ENCODE data around the gene STEAP1B.
A peak's percentile ranks its signal among the peaks of the same experiment; 100 is the strongest.
"Not testable (repeated sequence)": the region's sequence is repeated elsewhere in the genome, so short reads cannot be mapped to it uniquely, and the experiment has no call there.

The STEAP1B gene

DNA sequence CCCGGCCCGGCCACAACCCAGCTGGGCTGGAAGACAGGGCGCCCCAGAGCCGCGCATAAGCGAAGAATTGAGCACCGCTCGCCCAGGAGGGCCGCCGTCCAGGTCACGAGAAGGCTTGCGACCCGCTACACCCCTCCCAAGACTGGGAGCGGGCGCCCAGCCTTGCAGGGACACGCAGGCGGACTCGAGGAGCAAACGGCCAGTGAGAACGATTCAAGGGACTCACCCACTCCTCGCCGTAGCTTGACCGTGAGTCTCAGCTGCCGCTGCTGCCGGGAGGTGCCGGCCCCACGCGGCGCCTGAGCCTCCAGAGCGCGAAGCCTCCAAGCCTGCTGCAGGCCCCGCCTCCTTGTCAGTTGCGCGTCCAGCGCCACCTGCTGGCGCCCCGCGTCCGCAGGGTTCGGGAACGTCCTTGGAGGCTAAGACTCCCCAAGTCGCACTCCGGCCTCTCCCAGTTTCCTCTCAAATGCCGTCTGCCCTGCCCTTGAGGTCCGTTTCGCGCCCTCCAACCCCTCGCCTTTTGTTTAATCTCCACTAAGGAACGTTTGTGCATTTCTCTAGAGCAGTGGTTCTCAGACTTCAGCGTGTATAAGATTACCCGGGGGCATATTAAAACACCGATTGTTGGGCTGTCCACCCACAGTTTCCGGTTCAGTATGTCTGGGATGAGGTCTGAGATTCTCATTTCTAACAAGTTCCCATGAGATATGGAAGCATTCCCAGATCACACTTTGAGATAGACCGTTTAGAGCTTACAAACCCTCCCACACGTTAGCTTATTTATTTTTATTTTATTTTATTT is at the start of gene STEAP1B:
Gene STEAP1B (minus strand): TSS at position 301 of the 802 bp plus-strand sequence. CDS start 5,333 bp downstream, outside the sequence.
- peak; percentile 55 for DNase-seq

DNA sequence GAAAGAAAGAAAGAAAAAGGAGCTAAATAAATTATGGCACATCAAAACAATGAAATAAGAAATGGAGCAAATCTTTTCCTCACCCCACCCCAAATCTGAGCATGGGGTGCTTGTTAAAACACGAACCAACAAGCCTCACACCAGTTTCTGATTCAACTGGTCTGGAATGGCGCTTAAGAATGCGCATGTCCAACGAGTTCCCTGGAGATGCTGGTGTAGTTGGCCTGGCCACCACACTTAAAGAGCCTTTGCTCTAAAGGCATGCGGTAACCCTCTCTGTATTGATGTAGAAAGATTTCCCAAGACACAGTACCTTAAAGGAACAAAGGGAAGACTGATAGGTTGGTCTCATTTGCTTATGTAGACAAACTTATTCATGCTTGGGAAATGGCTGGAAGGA is 49.1 kb upstream of the STEAP1B start:
- no peak for DNase-seq

DNA sequence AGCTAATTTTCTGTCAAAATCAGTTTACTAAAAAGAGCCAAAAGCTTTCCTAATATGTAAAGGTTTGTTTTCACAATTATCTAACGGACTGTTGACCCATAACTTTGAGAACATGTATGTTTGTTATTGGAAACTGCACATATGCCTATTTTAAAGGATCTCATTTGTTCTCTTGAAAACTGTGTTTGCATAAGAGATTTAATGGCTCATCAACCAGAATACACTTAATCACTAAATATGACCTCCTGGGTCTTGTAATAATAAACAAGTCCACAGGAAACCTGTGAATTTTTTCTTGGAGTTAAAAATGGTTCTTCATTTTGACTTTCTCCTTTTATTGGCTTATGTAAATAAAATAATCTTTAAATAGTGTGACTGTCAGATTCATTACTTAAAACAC is 48.3 kb upstream of the STEAP1B start:
- no peak for DNase-seq

DNA sequence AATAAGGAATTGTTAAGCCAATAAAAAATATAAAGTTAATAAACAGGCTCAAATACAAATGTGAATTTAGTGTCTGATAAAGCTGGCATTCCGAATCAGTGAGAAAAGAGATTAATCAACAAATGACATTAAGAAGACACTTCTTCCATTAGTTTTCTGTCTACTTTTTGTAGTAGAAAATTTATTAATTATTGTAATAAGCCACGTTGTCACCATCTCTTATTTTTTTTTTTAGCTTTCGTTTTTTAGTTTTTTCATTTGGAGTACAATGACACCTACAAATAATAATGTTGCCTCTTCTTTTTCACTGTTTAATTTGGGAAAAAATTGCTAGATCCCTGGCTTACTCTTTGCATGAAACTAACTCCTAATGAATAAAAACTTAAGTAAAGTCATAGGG is 46.8 kb upstream of the STEAP1B start:
- DNase-seq = no peak

DNA sequence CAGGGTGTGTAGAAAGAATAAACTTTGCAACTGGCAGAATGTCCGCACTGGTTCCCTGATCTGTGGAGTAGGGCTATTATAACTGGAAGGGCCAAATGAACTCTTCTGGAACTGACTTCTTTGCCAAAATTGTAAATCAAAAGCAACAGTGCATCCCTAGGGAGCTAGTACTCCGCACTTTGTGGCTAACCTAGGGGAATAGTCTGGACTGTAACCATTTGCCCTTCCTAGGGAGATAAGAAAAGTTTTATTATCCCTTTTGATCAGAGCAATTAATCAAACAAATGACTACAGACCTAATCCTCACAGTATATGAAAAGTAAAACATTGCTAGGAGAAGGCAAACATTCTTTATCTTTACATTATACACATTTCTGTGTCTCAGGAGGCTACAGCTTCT is 45.5 kb upstream of the STEAP1B start:
- DNase-seq = no peak

DNA sequence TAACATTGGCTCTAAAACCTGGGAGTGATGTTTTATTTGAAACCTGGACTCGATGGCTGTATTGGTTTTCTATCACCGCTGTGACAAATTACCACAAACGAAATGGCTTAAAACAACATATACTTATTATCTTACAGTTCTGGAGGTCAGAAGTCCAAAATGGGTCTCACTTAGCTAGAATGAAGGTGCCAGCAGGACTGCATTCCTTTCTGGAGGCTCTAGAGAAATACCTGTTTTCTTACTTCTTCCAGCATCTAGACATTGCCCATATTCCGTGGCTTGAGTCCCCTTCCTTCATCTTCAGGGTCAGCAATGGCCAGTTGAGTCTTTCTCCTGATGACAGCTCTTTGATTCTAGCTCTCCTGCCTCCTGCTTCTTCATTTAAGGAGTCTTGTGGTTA is 44.3 kb upstream of the STEAP1B start:
- DNase-seq = no peak

DNA sequence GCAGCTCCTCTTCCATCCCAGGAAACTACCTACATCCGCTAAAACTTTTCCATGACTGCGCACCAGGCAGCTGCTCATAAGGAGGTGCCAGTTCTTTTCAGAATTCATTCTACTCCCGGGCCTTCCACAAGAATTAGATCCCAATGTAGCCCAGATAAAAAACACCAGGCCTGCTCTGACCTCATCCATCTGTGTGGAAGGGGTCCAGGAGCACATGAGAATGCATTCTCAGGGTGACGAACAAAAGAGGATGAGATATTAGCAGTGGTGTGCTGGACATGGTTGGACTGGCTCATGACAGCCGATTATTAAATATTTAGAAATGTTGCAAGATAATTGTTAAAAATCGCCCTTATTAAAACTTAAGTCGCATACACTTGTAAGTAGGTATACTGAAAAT is 43.2 kb upstream of the STEAP1B start:
- DNase-seq = no peak

DNA sequence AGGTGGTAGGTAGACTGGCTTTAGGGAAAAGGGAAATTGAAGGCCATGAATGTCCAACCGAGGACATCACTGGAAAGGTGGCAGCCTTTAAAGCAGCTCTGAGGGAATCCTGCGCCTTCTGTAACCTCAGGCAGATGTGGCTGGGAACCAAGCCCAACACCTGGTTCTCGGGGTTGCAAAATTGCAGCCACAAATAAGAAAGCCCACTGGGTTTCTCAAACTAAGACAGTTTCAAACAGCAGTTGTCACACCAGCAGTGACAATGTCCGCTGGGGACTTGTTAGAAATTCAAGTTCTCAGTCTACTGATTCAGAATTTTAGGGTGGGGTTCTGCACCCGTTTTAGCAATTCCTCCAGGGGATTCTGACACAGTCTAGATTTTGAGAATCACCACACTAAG is 42.7 kb upstream of the STEAP1B start:
- no peak for DNase-seq

DNA sequence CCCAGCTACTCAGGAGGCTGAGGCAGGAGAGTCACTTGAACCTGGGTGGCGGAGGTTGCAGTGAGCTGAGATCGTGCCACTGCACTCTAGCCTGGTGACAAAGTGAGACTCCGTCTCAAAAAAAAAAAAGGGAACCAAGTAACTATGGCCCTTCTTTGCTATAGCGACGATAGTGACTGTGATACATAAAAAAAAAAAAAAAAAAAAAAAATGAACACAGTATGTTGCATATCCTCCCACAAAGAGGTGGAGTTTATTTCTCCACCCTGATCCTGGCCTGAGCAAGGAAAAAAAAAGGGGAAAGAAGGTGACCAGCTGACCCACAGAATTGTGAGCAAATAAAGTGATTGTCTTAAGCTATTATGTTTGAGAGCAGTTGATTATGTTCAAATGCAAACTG is 42.3 kb upstream of the STEAP1B start:
- DNase-seq = no peak

DNA sequence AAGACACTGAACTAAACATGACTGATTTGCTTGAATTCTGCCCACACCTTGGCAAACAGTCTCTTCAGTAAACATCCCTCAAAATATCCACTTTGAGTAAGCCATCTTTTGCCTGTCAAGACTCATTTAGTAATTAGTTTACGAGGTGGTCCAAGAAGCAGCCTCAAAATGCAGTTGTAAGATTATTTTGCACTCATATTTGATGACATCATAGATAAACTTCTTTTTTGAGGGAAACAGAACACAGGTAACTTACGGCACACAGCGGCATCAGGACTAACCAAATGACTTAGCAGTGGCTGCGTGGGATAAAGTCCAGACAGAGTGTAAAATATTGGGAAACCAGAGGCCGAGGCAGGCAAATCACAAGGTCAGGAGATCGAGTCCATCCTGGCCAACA is 41.8 kb upstream of the STEAP1B start:
- DNase-seq = no peak

DNA sequence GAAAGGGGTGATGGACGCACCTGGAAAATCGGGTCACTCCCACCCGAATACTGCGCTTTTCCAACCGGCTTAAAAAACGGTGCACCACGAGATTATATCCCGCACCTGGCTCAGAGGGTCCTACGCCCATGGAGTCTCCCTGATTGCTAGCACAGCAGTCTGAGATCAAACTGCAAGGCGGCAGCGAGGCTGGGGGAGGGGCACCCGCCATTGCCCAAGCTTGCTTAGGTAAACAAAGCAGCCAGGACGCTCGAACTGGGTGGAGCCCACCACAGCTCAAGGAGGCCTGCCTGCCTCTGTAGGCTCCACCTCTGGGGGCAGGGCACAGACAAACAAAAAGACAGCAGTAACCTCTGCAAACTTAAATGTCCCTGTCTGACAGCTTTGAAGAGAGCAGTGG is 28.5 kb upstream of the STEAP1B start:
- not testable (repeated sequence) for DNase-seq

DNA sequence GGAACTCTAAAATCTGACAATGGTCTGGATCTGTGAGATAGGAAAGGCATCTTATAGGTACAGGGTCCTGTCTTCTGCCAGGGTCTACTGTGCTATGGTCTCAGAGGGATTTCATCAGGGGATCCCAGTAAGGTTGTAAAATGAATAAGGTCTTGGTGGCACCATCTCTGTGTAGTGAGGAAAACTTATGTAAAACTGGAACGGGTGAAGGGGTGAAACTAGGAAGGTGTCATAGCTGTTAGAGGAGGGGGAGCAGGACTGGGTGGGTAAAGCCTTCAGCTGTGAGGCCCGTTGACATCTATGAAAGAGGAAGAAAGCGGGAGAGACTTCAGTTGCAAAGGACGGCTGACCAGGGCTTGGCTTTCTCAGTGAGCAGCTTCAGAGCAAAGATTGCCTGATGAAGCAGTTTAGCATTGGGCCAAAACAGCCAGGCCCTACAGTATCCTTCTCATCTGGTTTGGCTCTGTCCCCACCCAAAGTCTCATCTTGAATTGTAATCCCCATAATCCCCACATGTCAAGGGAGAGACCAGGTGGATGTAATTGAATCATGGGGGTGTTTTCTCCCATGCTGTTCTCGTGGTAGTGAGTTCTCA is 24.5 kb upstream of the STEAP1B start:
- DNase-seq = not testable (repeated sequence)

DNA sequence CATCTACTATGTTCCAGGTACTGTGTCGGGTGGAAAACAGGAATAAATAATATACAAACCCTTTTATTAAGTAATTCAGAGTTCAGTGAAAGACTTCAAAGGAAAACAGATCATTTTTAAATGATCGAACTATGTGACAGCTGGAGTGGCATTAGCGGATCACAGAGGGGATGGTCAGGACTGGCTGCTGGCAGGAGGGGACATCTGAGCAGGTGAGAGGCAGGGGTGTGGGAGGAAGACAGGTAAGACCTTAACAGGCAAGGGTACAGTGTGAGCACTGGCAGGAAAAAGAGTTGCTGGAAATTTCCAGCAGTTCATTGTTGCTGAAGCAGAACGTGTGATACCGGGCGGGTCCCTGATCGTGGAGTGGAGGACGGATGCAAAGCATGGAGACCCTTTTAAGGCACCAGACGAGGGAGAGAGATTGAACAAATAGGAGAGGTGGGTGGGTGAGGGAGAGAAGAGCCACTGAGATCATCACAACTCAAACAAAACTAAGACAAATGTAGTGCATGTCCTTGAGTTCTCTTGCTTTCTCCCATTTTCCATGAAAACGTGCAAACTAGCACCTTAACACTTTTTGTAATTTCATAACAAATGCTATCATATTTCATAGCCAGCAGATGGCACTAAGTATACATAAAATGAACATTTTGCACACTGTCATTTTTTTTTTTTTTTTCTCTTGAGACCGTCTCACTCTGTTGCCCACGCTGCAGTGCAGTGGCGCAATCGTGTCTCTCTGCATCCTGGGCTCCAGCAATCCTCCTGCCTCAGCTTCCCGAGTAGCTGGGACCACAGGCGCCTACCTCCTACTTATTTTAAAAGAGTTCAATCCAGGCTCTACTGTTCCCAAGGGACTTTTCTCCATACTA is 23.7 kb upstream of the STEAP1B start:
- DNase-seq = peak; percentile 14

DNA sequence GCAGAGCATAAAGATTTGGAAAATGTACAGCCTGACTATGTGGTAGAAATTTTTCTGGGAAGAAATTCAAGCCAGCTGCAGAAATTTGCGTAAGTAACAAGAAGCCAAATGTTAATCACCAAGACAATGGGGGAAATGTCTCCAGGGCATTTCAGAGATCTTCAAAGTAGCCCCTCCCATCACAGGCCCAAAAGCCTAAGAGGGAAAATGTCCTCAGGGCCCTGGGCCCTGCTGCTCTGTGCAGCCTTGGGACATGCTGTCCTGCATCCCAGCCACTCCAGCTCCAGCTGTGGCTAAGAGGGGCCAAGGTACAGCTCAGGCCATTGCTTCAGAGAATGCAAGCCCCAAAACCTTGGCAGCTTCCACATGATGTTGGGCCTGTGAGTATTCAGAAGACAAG is 19.6 kb upstream of the STEAP1B start:
- DNase-seq = not testable (repeated sequence)

DNA sequence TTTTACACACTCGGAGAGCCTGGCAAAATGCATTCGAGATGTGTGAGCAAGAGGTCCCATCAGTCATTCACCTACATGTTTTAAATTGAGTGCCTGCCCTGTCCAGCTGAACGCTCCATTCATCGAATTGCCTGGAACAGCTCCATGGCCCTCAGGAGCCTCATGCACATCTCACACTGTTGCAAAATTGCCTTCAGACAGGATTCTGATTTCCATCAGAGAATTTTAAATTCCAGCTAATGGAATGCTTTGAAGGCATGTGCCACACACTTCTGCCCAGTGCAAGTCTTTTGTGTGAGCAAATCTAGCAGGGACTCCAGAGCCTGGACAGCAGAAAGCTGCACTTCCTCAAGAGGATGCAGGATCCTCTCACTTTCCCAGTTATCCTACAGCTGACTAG is 17.0 kb upstream of the STEAP1B start:
- DNase-seq = not testable (repeated sequence)

DNA sequence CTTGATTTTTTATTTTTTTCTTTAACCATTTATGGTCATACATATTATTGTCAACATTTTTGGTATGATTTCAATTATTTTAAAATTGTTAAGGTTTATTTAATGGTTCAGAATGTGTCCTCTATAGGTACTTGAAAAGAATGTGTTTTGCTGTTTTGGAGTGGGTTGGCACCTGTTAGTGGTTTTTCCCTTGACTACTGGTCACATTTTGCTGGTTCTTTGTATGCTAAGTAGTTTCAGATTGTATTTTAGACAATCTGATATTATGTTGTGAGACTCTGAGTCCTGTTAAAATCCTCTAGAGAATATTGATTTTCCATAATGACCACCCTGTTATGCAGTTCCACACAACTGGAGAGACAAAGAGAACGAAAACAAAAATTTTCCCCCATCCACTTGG is 15.0 kb upstream of the STEAP1B start:
- DNase-seq = not testable (repeated sequence)

DNA sequence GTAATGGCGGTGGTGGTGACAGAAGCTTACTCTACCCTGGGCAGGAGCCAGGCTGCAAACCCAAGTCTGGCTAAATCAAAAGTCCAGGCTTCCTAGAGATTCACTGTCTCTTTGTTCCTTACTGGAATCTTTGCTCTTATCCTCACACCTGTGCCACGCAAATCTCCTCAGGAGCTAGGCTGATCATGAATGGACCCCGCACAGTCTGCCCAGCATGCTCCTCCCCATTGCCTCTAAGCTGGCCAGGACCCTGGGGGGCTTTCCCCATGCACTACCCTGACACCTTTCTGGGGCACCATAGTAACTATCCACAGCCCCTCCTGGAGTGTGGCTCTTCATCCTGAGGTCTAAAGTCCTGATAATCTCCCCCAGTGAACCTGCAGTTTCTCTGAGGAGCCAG is 7.3 kb upstream of the STEAP1B start:
- not testable (repeated sequence) for DNase-seq

DNA sequence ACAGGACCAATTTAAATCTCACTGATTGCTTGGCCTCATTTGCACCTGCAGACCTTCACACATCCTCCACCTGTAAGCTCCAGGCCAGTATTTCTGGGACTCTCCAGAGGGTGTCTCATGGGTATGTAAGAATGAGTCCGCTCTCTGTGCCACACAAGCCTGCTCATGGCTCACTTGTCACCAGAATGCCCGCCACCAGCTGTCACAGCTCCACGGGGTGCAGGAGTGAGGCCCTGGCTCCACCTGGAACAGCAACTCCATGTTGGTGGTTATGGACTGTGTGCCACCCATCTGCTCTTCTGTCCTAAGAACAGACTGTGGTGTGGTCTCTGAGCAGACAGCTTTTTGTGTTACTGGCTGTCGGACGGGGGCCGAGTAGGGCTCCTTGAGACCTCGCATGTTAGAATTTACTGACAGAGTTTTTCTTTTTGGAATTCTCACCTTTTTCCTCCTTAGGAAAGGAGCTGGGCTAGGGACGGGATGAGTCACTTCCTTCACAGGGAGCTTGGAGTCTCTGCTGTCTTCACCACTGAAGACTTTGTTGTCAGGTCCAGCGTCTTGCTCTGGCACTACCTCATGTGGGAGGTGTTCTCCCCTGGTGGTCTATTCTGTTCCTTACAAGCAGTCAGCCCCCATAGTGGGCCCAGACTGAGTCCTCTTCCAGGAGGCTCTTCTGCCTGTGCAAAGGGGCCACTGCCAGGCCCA is 6.5 kb upstream of the STEAP1B start:
- DNase-seq = not testable (repeated sequence)

DNA sequence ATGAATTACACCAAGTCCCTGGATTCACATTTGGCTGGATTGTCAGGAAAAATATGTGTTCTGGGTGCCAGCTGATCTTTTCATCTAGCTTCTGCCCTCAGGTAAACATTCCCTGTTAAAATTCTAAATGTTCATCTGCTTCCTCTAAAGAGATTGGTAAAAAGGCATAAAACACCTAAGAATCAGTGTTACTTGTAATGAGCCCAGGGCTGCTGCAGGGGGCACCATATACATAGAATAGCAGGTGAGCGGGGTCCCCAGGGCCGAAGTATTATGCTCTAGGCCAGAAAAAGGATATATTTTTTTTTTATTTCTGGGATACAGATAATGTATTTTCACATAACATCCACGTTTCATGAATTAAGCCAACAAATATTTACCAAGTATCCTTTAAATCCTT is 4.5 kb upstream of the STEAP1B start:
- DNase-seq = not testable (repeated sequence)

DNA sequence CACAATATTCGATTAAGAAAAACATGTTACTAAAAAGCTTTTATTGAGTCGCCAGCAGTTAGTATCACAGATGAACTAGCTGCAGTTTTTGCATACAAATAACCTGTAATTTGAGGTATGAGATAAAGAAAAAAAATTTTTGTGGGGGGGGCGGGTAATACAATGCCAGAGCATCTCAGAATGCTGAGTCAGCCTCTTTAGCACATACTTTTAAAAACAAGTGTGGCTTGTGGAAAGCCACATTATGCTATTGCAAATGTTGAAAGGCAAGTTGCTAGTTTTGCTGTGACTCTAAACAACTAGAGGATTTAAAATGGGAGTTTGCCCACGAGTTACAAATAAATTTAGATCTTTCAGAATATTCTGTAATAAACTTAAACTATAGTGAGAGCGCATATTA is 2.1 kb upstream of the STEAP1B start:
- not testable (repeated sequence) for DNase-seq

DNA sequence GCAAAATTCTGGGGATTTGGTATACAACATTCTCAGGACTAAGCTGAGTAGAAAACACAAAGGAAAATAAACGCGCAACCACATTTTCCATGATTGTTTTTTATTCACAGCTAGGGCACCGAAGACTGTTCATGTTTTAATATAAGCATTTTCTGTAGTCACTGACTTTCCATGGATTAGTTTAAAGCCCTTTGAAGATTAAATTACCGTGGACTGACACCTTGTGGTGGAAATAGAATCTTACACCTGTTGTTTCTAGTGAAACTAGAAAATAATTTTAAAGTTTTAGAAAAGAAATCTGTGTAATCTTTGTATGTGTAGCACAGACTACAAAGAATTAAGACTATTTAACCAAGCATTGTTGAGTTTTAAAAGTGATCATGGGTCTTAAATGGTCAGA is 1.3 kb upstream of the STEAP1B start:
- peak; percentile 53 for DNase-seq

DNA sequence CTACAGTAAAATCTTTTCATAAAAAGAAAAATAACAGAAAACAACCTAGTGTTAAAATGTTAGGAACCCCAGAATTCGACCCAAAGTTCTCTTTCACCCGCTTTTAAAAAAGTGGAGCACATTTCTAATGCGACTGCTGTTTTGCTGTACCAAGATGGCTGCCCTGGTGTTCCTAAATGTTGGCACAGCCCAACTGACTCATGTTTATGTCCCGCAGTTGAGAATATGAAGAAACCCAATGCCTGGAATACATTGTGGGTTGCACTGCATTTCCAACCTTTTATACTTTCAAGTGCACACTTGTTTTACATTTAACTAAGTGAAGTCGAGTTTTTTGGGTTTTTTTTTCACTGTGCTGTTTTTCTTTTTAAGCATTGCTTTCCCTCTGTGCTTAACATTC is 944 bp downstream of the STEAP1B start:
- no peak for DNase-seq

DNA sequence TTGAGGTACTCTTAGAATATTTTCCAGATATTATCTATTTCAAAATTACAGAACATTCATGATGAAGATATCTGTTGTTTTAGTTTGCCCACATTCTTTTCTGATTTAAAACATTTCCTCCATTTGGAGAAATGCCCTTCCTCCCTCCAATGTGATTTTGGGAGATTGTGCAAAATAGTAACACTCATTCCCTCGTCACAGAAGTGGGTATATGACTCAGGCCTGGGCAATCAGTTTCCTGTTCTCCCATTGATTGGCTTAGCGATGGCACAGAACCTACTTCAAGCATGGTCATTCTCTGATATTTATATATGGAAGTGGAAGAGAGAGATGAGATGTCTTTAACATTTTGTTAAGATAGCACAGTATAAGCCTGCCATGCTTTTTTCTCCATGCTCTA is 3.1 kb downstream of the STEAP1B start:
- DNase-seq = not testable (repeated sequence)
